Gastroesophageal sphincter (tissue), 3 donors: Measurements from ENCODE around the gene ZNF579.

Experiments
- POLR2AphosphoS5 ChIP-seq: sonication (generic); formaldehyde crosslinking; IDR thresholded peaks from one replicate; pipeline ENCODE4 v1.6.1; 2017; ENCODE audit warnings: antibody characterized with exemption
- TF ChIP-seq, protein P1 (sequence below), 4 experiments: fragments of 200-600 bp in 2 of 4; fragments of 450-650 bp in 2 of 4; sonication (generic) in 1 of 4; IDR thresholded peaks; one replicate each; pipeline ENCODE4 v1.5.1; 2017 to 2019; ENCODE audit warnings: antibody characterized with exemption in 4 of 4, mild to moderate bottlenecking in 2 of 4, moderate library complexity in 2 of 4

DNA sequence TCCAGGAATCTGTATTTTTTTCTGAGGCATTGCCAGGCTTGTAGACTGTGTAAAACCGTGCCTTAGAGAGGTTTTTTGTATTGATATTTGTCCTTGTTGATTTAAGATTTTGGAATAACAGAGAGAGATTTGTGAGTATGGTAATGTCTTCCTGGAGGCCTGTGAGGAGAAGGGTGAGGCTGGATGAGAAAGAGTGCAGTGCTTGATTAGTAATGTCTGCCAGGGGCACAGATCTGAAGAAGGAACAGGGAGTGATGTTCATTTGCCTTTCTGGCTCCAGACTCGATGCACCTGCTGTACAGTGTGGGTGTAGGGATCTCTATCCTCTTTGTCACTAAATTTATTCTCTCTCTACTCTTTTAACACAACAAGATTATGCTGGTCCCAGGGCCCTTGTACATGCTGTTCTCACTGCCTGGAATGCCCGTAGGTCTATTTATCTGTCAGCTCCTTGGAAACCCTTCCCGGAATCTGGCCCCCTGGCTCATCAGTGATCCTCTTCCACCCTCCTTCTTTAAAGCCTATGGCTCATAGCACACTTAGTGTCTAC, 14.4 kb upstream of the ZNF579 start:
- TF ChIP-seq, protein P1, sequence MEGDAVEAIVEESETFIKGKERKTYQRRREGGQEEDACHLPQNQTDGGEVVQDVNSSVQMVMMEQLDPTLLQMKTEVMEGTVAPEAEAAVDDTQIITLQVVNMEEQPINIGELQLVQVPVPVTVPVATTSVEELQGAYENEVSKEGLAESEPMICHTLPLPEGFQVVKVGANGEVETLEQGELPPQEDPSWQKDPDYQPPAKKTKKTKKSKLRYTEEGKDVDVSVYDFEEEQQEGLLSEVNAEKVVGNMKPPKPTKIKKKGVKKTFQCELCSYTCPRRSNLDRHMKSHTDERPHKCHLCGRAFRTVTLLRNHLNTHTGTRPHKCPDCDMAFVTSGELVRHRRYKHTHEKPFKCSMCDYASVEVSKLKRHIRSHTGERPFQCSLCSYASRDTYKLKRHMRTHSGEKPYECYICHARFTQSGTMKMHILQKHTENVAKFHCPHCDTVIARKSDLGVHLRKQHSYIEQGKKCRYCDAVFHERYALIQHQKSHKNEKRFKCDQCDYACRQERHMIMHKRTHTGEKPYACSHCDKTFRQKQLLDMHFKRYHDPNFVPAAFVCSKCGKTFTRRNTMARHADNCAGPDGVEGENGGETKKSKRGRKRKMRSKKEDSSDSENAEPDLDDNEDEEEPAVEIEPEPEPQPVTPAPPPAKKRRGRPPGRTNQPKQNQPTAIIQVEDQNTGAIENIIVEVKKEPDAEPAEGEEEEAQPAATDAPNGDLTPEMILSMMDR (IDR thresholded peaks at IDR 0.05): no peak
- TF ChIP-seq POLR2AphosphoS5: no peak
